IMR-90 (cell line): Measurements from ENCODE around the gene ESR2. TPM values are rescaled to one million over a fixed set of nuclear protein-coding genes. Genes with fewer than 3 reads are reported as not detected.

Experiments
- ATAC-seq: fragments of 200-7000 bp; cut with Tn5 transposase; 2 replicates; pipeline ENCODE4 v1.9.1; 2020; ENCODE audit warnings: low read depth, mild to moderate bottlenecking, moderate library complexity
- BruUV-seq: library from RNA; stranded (reverse); fragments of 400-500 nt; replicated peaks from 2 replicates; lab custom pipeline; 2021; lab: Mats Ljungman, UMichigan
- CTCF ChIA-PET: fragments of 300-600 bp; formaldehyde crosslinking; extraction: SDS; loops from one replicate; lab custom pipeline; 2021; ENCODE audit warnings: antibody characterized with exemption; lab: Yijun Ruan, JAX
- POLR2A ChIA-PET: fragments of 300-600 bp; sonication (Branson Sonifier 250); formaldehyde crosslinking; loops from one replicate; lab custom pipeline; 2022; ENCODE audit warnings: antibody characterized with exemption; ENCODE audit not compliant: unreplicated experiment; lab: Charles Lee
- DNase-seq: peaks from one replicate; pipeline ENCODE4 v3.0.0; 2013
- H2AFZ ChIP-seq: replicated peaks from 2 replicates; pipeline ENCODE3; 2013; ENCODE audit warnings: low read length, mild to moderate bottlenecking; ENCODE audit not compliant: poor library complexity
- H2AK5ac ChIP-seq: 2 replicates; pipeline ENCODE4 v1.6.1; 2013; ENCODE audit warnings: low read depth, low read length, inconsistent platforms
- H2AK9ac ChIP-seq: replicated peaks from 2 replicates; pipeline ENCODE3; 2013; ENCODE audit warnings: mild to moderate bottlenecking, low read depth, low read length, moderate library complexity; ENCODE audit not compliant: poor library complexity
- H2BK120ac ChIP-seq: 2 replicates; pipeline ENCODE4 v1.6.1; 2013; ENCODE audit warnings: low read depth, low read length, inconsistent platforms
- H2BK15ac ChIP-seq: 3 replicates; pipeline ENCODE4 v1.6.1; 2013; ENCODE audit warnings: low read depth, low read length, inconsistent platforms
- H2BK20ac ChIP-seq: 2 replicates; pipeline ENCODE4 v1.6.1; 2013; ENCODE audit warnings: low read depth, mild to moderate bottlenecking, inconsistent platforms, low read length, moderate library complexity
- H2BK5ac ChIP-seq: 2 replicates; pipeline ENCODE4 v1.6.1; 2013; ENCODE audit warnings: mild to moderate bottlenecking, low read depth, low read length, inconsistent platforms; ENCODE audit not compliant: poor library complexity, severe bottlenecking
- H3K14ac ChIP-seq: replicated peaks from 2 replicates; pipeline ENCODE4 v1.6.1; 2013; ENCODE audit warnings: low read depth, low read length, inconsistent platforms
- H3K18ac ChIP-seq: 2 replicates; pipeline ENCODE4 v1.6.1; 2013; ENCODE audit warnings: low read depth, low read length, control low read depth
- H3K23ac ChIP-seq: 2 replicates; pipeline ENCODE4 v1.6.1; 2013; ENCODE audit warnings: low read depth, low read length, inconsistent platforms
- H3K27ac ChIP-seq: 2 replicates; pipeline ENCODE4 v1.5.1; 2013; ENCODE audit warnings: mild to moderate bottlenecking, control low read depth, low read length; ENCODE audit not compliant: insufficient read depth
- H3K27me3 ChIP-seq: 2 replicates; pipeline ENCODE4 v1.6.1; 2013; ENCODE audit warnings: low read length; ENCODE audit not compliant: control insufficient read depth, insufficient read depth
- H3K36me3 ChIP-seq: 2 replicates; pipeline ENCODE4 v1.6.1; 2013; ENCODE audit warnings: low read length, mixed read lengths; ENCODE audit not compliant: control insufficient read depth, insufficient read depth
- H3K4ac ChIP-seq: 2 replicates; pipeline ENCODE4 v1.6.1; 2013; ENCODE audit warnings: low read depth, low read length, inconsistent platforms
- H3K4me1 ChIP-seq: 2 replicates; pipeline ENCODE4 v1.6.1; 2013; ENCODE audit warnings: low read length, mixed read lengths; ENCODE audit not compliant: control insufficient read depth, insufficient read depth
- H3K4me2 ChIP-seq: 2 replicates; pipeline ENCODE4 v1.6.1; 2013; ENCODE audit warnings: low read depth, mild to moderate bottlenecking, control low read depth, low read length, moderate library complexity
- H3K4me3 ChIP-seq: 2 replicates; pipeline ENCODE4 v1.5.1; 2013; ENCODE audit warnings: low read depth, mild to moderate bottlenecking, control low read depth, low read length, moderate library complexity; ENCODE audit not compliant: insufficient read depth
- H3K56ac ChIP-seq: 2 replicates; pipeline ENCODE4 v1.6.1; 2013; ENCODE audit warnings: low read length, inconsistent platforms; ENCODE audit not compliant: insufficient read depth; ENCODE audit errors: extremely low read depth
- H3K79me1 ChIP-seq, 2 experiments: 2 replicates each; pipeline ENCODE4 v1.6.1; 2013; ENCODE audit warnings: low read length in 2 of 2, inconsistent platforms in 1 of 2, low read depth in 1 of 2
- H3K9ac ChIP-seq: 2 replicates; pipeline ENCODE4 v1.6.1; 2013; ENCODE audit warnings: low read depth, low read length, control low read depth
- H3K9me1 ChIP-seq: 2 replicates; pipeline ENCODE4 v1.6.1; 2013; ENCODE audit warnings: low read length, inconsistent platforms; ENCODE audit not compliant: insufficient read depth
- H3K9me3 ChIP-seq: 2 replicates; pipeline ENCODE4 v1.6.1; 2013; ENCODE audit warnings: low read length; ENCODE audit not compliant: control insufficient read depth, insufficient read depth
- H4K20me1 ChIP-seq: 2 replicates; pipeline ENCODE4 v1.6.1; 2013; ENCODE audit warnings: low read length, inconsistent platforms; ENCODE audit not compliant: insufficient read depth
- H4K5ac ChIP-seq: 2 replicates; pipeline ENCODE4 v1.6.1; 2013; ENCODE audit warnings: mild to moderate bottlenecking, low read depth, low read length, control low read depth
- H4K8ac ChIP-seq, 2 experiments: 2 replicates each; pipeline ENCODE4 v1.6.1; 2013; ENCODE audit warnings: low read depth in 2 of 2, low read length in 2 of 2, control low read depth in 1 of 2, inconsistent platforms in 1 of 2
- H4K91ac ChIP-seq: 2 replicates; pipeline ENCODE4 v1.6.1; 2013; ENCODE audit warnings: low read depth, low read length, inconsistent platforms; ENCODE audit not compliant: insufficient read depth
- BHLHE40 ChIP-seq: fragments of 150-350 bp; IDR thresholded peaks from 2 replicates; pipeline ENCODE4 v1.6.1; 2016; ENCODE audit warnings: mild to moderate bottlenecking, low read depth, low read length
- ELK1 ChIP-seq: fragments of 150-350 bp; IDR thresholded peaks from 2 replicates; pipeline ENCODE4 v1.6.1; 2016; ENCODE audit warnings: low read depth, mild to moderate bottlenecking, low read length, moderate library complexity, borderline replicate concordance
- FOS ChIP-seq: fragments of 150-350 bp; IDR thresholded peaks from 2 replicates; pipeline ENCODE4 v1.6.1; 2016; ENCODE audit warnings: low read depth, low read length
- MAZ ChIP-seq: IDR thresholded peaks from 2 replicates; pipeline ENCODE4 v1.6.1; 2012; ENCODE audit warnings: low read depth, mild to moderate bottlenecking, low read length, improper control_type of control experiment, moderate library complexity, borderline replicate concordance
- POLR2A ChIP-seq: IDR thresholded peaks from 2 replicates; pipeline ENCODE4 v1.6.1; 2012; ENCODE audit warnings: mild to moderate bottlenecking, low read depth, low read length
- RAD21 ChIP-seq: IDR thresholded peaks from 2 replicates; pipeline ENCODE4 v1.6.1; 2012; ENCODE audit warnings: low read length, improper control_type of control experiment
- SMC3 ChIP-seq: fragments of 150-350 bp; IDR thresholded peaks from 2 replicates; pipeline ENCODE4 v1.6.1; 2016; ENCODE audit warnings: low read depth, mild to moderate bottlenecking, antibody characterized with exemption, low read length, moderate library complexity
- WGBS, 2 experiments: methylation state at CpG; one replicate each; pipeline versions ENCODE4 v1.1.5 to v1.1.7; 2013; ENCODE audit warnings: missing lambda C conversion rate in 2 of 2; ENCODE audit not compliant: insufficient read length in 1 of 2; ENCODE audit errors: extremely low coverage in 2 of 2; 5-methylcytosine and 5-hydroxymethylcytosine counted together
- dilution Hi-C: fragments of 300-500 bp; cut with HindIII; formaldehyde crosslinking; loops from one replicate; pipeline ENCODE4 v1.14.3; 2018; ENCODE audit warnings: low sequenced_read_pairs; ENCODE audit not compliant: unreplicated experiment
- in situ Hi-C: fragments of 300-500 bp; cut with MboI; formaldehyde crosslinking; loops from 3 replicates; pipeline ENCODE4 v1.14.3; 2019; ENCODE audit warnings: low sequenced_read_pairs, inconsistent platforms, mixed read lengths
- intact Hi-C: fragments of 100-400 bp; cut with micrococcal nuclease; formaldehyde crosslinking; loops from 2 replicates; pipeline ENCODE4 v1.10.0; 2022
- polyA plus RNA-seq, 3 experiments: library from polyadenylated mRNA; depleted of rRNA; stranded (reverse); fragments of >200 nt; gene quantifications; 2 replicates each; pipeline ENCODE4 v1.2.3, GENCODE V29; 2012; ENCODE audit warnings: low replicate concordance in 1 of 3
- total RNA-seq: library from RNA; depleted of rRNA; stranded (reverse); fragments of >200 nt; gene quantifications from 2 replicates; pipeline ENCODE4 v1.2.3, GENCODE V29; 2012

The ESR2 gene
- total and polyA plus RNA-seq, 2 of the 4 experiments (the other 2 are of a cell fraction), result under 0.01 to 0.03 TPM

- intact Hi-C loops (no loop called here), in situ Hi-C loops (no loop called here), dilution Hi-C loops (no loop called here)
- no peak overlapping the region for H2BK20ac ChIP-seq
- H3K9me3 ChIP-seq, result no peaks in the 10 kb centered on the region
- no peaks in the 10 kb centered on the region for H3K36me3 ChIP-seq
- H3K9ac ChIP-seq, result no peak overlapping the region
- H2AK5ac ChIP-seq, result no peak overlapping the region
- ATAC-seq, result no peak
- no TSS peak for BruUV-seq
- H3K27ac ChIP-seq, result no peak overlapping the region
- ChIA-PET POLR2A (no interaction called here), CTCF (no interaction called here)
- 0 out of 2 replicates have a peak, but pooled peaks cover 4% of the 10 kb centered on the region for H3K9me1 ChIP-seq
- no peak overlapping the region for H4K8ac ChIP-seq
- no peak overlapping the region for H4K91ac ChIP-seq
- no peak overlapping the region for H3K18ac ChIP-seq
- TF ChIP-seq FOS, result no peak
- no peak for TF ChIP-seq RAD21
- TF ChIP-seq MAZ, result no peak
- TF ChIP-seq SMC3, result no peak
- no peak for TF ChIP-seq BHLHE40
- no peak for TF ChIP-seq ELK1
- TF ChIP-seq POLR2A, result no peak
- no CpG with 5 or more reads among the region's 2 CpGs for WGBS, 2 experiments
- H2BK15ac ChIP-seq, result no peak overlapping the region
- H4K20me1 ChIP-seq, result no peaks in the 10 kb centered on the region; the same call in 1 of the 2 replicates
- no peak overlapping the region for H3K56ac ChIP-seq
- no peak overlapping the region for H3K23ac ChIP-seq
- no peak overlapping the region for H4K5ac ChIP-seq
- no peak overlapping the region for H2AK9ac ChIP-seq
- no peaks in the 10 kb centered on the region; the same call in 1 of the 2 replicates for H3K27me3 ChIP-seq
- H3K4me1 ChIP-seq, result no peaks in the 10 kb centered on the region
- H3K4me3 ChIP-seq, result no peak overlapping the region
- no peaks in the 10 kb centered on the region for H3K79me1 ChIP-seq
- no peak overlapping the region for H3K4me2 ChIP-seq
- no peak overlapping the region for H3K14ac ChIP-seq
- H2AFZ ChIP-seq, result no peak overlapping the region
- DNase-seq, result no peak
- H2BK120ac ChIP-seq, result no peak overlapping the region
- no peak overlapping the region for H3K4ac ChIP-seq
- H2BK5ac ChIP-seq, result no peak overlapping the region
Observed at GRCh38 chr14:64080452-64080851, 213.7 kb downstream of the ESR2 start.
